GM12878 (cell line): ENCODE results near the gene LOXL3. TPM values are rescaled to one million over a fixed set of nuclear protein-coding genes. Genes with fewer than 3 reads are reported as not detected.
A peak's percentile ranks its signal among the peaks of the same experiment; 100 is the strongest.

Experiments used
- ATAC-seq: fragments of 200-7000 bp; cut with Tn5 transposase; 3 replicates; pipeline ENCODE4 v1.9.1; 2020; ENCODE audit warnings: mild to moderate bottlenecking, moderate library complexity
- BruUV-seq: library from RNA; stranded (reverse); fragments of 400-500 nt; replicated peaks from 2 replicates; lab custom pipeline; 2021; lab: Mats Ljungman, UMichigan
- CTCF ChIA-PET: fragments of 300-600 bp; sonication (Branson Sonifier 250); formaldehyde crosslinking; extraction: SDS; loops from one replicate; lab custom pipeline; 2021; ENCODE audit warnings: inconsistent platforms; lab: Yijun Ruan, JAX
- POLR2A ChIA-PET: fragments of 350-600 bp; formaldehyde crosslinking; extraction: SDS; loops from one replicate; lab custom pipeline; 2021; ENCODE audit warnings: inconsistent platforms; lab: Charles Lee
- RAD21 ChIA-PET: fragments of 300-600 bp; sonication (Branson Sonifier 250); formaldehyde crosslinking; loops from one replicate; lab custom pipeline; 2023; ENCODE audit warnings: antibody characterized with exemption; ENCODE audit not compliant: unreplicated experiment; lab: Charles Lee
- SMC1A ChIA-PET: fragments of 300-600 bp; sonication (Branson Sonifier 250); formaldehyde crosslinking; loops from one replicate; lab custom pipeline; 2023; ENCODE audit not compliant: unreplicated experiment, uncharacterized antibody; lab: Charles Lee
- DNase-seq: peaks from one replicate; pipeline ENCODE4 v3.0.0-alpha.2; 2011; ENCODE audit warnings: low read depth, low spot score
- FAIRE-seq: peaks from 3 replicates; lab custom pipeline; 2011; peaks lifted over from hg19 to GRCh38; lab: Jason Lieb, UNC
- H2AFZ ChIP-seq: 2 replicates; pipeline ENCODE4 v1.6.0; 2011; ENCODE audit warnings: low read depth, low read length, control low read depth; ENCODE audit not compliant: control insufficient read depth
- H3K27ac ChIP-seq: 2 replicates; pipeline ENCODE4 v1.5.1; 2011; ENCODE audit warnings: control low read depth; ENCODE audit not compliant: control insufficient read depth, insufficient read depth
- H3K27me3 ChIP-seq, 2 experiments: replicated peaks in 1 of 2; 2 replicates each; pipeline versions ENCODE4 v1.6.0 to v1.6.1; 2011; ENCODE audit warnings: low read length in 1 of 2; ENCODE audit not compliant: control insufficient read depth in 2 of 2, insufficient read depth in 2 of 2
- H3K36me3 ChIP-seq, 2 experiments: 2 replicates each; pipeline ENCODE4 v1.5.1; 2011; ENCODE audit warnings: low read length in 1 of 2; ENCODE audit not compliant: control insufficient read depth in 2 of 2, insufficient read depth in 2 of 2
- H3K4me1 ChIP-seq: 2 replicates; pipeline ENCODE4 v1.6.1; 2011; ENCODE audit warnings: mild to moderate bottlenecking, low read length, moderate library complexity, mixed read lengths; ENCODE audit not compliant: control insufficient read depth, insufficient read depth
- H3K4me2 ChIP-seq: 2 replicates; pipeline ENCODE4 v1.6.0; 2011; ENCODE audit warnings: control low read depth; ENCODE audit not compliant: control insufficient read depth, insufficient read depth
- H3K4me3 ChIP-seq: fragments of 200-600 bp; sonication (generic); 2 replicates; pipeline ENCODE4 v1.5.1; 2016
- H3K79me2 ChIP-seq: 2 replicates; pipeline ENCODE4 v1.6.0; 2011; ENCODE audit warnings: low read length; ENCODE audit not compliant: control insufficient read depth, insufficient read depth
- H3K9ac ChIP-seq: 2 replicates; pipeline ENCODE4 v1.8.0; 2011; ENCODE audit warnings: low read length, control low read depth, mixed read lengths; ENCODE audit not compliant: control insufficient read depth, insufficient read depth
- H3K9me3 ChIP-seq: replicated peaks from 3 replicates; pipeline ENCODE4 v1.5.1; 2011; ENCODE audit warnings: mild to moderate bottlenecking, low read length; ENCODE audit not compliant: control insufficient read depth, insufficient read depth
- H4K20me1 ChIP-seq: 2 replicates; pipeline ENCODE4 v1.6.0; 2011; ENCODE audit not compliant: control insufficient read depth, insufficient read depth
- ATF2 ChIP-seq: IDR thresholded peaks from 2 replicates; pipeline ENCODE4 v1.6.1; 2012; ENCODE audit warnings: low read length, inconsistent platforms
- ATF7 ChIP-seq: fragments of 450-650 bp; IDR thresholded peaks from 2 replicates; pipeline ENCODE4 v1.6.1; 2016; ENCODE audit warnings: low read depth, mild to moderate bottlenecking
- BMI1 ChIP-seq: fragments of 450-650 bp; IDR thresholded peaks from 2 replicates; pipeline ENCODE4 v1.6.1; 2016; ENCODE audit warnings: mild to moderate bottlenecking, moderate library complexity, borderline replicate concordance
- CBX3 ChIP-seq: fragments of 200-600 bp; sonication (generic); IDR thresholded peaks from 2 replicates; pipeline ENCODE4 v1.6.1; 2016; ENCODE audit warnings: low read depth, borderline replicate concordance
- EGR1 ChIP-seq, 2 experiments: IDR thresholded peaks; 1 replicate in 1 of 2; 2 replicates in 1 of 2; pipeline ENCODE4 v1.6.1; 2011 to 2012; ENCODE audit warnings: low read depth in 2 of 2, low read length in 2 of 2, borderline replicate concordance in 1 of 2, mild to moderate bottlenecking in 1 of 2, moderate library complexity in 1 of 2
- EZH2 ChIP-seq: IDR thresholded peaks from 2 replicates; pipeline ENCODE4 v1.6.1; 2012; ENCODE audit warnings: low read depth, mild to moderate bottlenecking, control low read depth, inconsistent platforms, low read length, borderline replicate concordance; ENCODE audit not compliant: control insufficient read depth
- JUNB ChIP-seq: IDR thresholded peaks from 2 replicates; pipeline ENCODE4 v1.6.1; 2016; ENCODE audit warnings: antibody characterized with exemption, mild to moderate bottlenecking
- MAX ChIP-seq: IDR thresholded peaks from 2 replicates; pipeline ENCODE4 v1.6.1; 2012; ENCODE audit warnings: low read depth, low read length, improper control_type of control experiment
- MTA2 ChIP-seq: fragments of 450-650 bp; IDR thresholded peaks from 2 replicates; pipeline ENCODE4 v1.6.1; 2016; ENCODE audit warnings: low read depth, mild to moderate bottlenecking, moderate library complexity
- NR2F1 ChIP-seq: fragments of 450-650 bp; conservative IDR thresholded peaks from 2 replicates; pipeline ENCODE4 v1.6.1; 2017; ENCODE audit warnings: mild to moderate bottlenecking
- POLR2A ChIP-seq: IDR thresholded peaks from 2 replicates; pipeline ENCODE4 v1.6.1; 2011; ENCODE audit warnings: low read depth, mild to moderate bottlenecking, low read length
- POLR2AphosphoS5 ChIP-seq: IDR thresholded peaks from 2 replicates; pipeline ENCODE4 v1.6.1; 2011; ENCODE audit warnings: mild to moderate bottlenecking, low read length, inconsistent platforms
- RAD51 ChIP-seq: fragments of 450-650 bp; IDR thresholded peaks from 2 replicates; pipeline ENCODE4 v1.6.1; 2016; ENCODE audit warnings: moderate library complexity, mild to moderate bottlenecking, inconsistent platforms
- SIN3A ChIP-seq: IDR thresholded peaks from 2 replicates; pipeline ENCODE4 v1.6.1; 2012; ENCODE audit warnings: low read depth, low read length, improper control_type of control experiment
- SMARCA5 ChIP-seq: fragments of 450-650 bp; IDR thresholded peaks from 2 replicates; pipeline ENCODE4 v1.6.1; 2017; ENCODE audit warnings: mild to moderate bottlenecking
- SP1 ChIP-seq: IDR thresholded peaks from one replicate; pipeline ENCODE4 v1.6.1; 2011; ENCODE audit warnings: low read depth, low read length
- TCF12 ChIP-seq: IDR thresholded peaks from 2 replicates; pipeline ENCODE4 v1.6.1; 2011; ENCODE audit warnings: low read depth, mild to moderate bottlenecking, low read length
- YBX1 ChIP-seq: fragments of 450-650 bp; IDR thresholded peaks from 2 replicates; pipeline ENCODE4 v1.6.1; 2016; ENCODE audit warnings: antibody characterized with exemption
- ZBTB11 ChIP-seq: fragments of 450-650 bp; formaldehyde crosslinking; IDR thresholded peaks from 2 replicates; pipeline ENCODE4 v1.5.0; 2022; ENCODE audit warnings: mild to moderate bottlenecking, missing genetic modification characterization
- WGBS: methylation state at CpG from one replicate; pipeline ENCODE4 v1.1.6; 2016; ENCODE audit warnings: low lambda C conversion rate; ENCODE audit not compliant: insufficient replicate concordance, insufficient coverage; ENCODE audit errors: missing lambda C conversion rate; 5-methylcytosine and 5-hydroxymethylcytosine counted together
- in situ Hi-C: fragments of 300-500 bp; cut with MboI; formaldehyde crosslinking; loops from 9 replicates; pipeline ENCODE4 v1.14.3; 2018; ENCODE audit warnings: mixed read lengths
- intact Hi-C: fragments of 100-400 bp; cut with micrococcal nuclease; formaldehyde crosslinking; loops from one replicate; pipeline ENCODE4 v1.14.2; 2022; ENCODE audit not compliant: unreplicated experiment
- polyA plus RNA-seq, 11 experiments: library from polyadenylated mRNA; depleted of rRNA in 4 of 11; unstranded in 6 of 11; stranded (reverse) in 5 of 11; fragments of >200 nt; fragmentation: Nextera tagmentation in 4 of 11; fragmentation: Illumina TruSeq in 1 of 11; extraction: Ambion mirVana in 4 of 11; extraction: Trizol in 1 of 11; gene quantifications; 1 replicate in 1 of 11; 2 replicates in 10 of 11; pipeline versions ENCODE4 v1.2.1 to v1.2.3, GENCODE V29; 2011 to 2016; ENCODE audit warnings: inconsistent platforms in 2 of 11, missing spikeins in 2 of 11, low read depth in 1 of 11
- total RNA-seq, 4 experiments: library from RNA; depleted of rRNA in 3 of 4; stranded (reverse); fragments of >200 nt in 3 of 4; fragmentation: Illumina TruSeq in 1 of 4; extraction: Trizol in 1 of 4; gene quantifications; 2 replicates each; pipeline versions ENCODE4 v1.2.1 to v1.2.3, GENCODE V29; 2013 to 2021

The LOXL3 gene
- total and polyA plus RNA-seq, 10 of the 15 experiments (the other 5 are each of a cell fraction or from before 2014, with no cell fraction given) = 6.2 to 40.9 (median 23.3) TPM

GRCh38 chr2:74530239-74531187, 23.2 kb downstream of the LOXL3 start:
- RAD21 ChIA-PET = interaction anchor here (0.7 to 7.5 kb wide), 22 partner anchors 9 to 195 kb away, joined by 3 to 158 read pairs (median 6); partner anchors contain the start of genes C2orf81, CCDC142, LOXL3 and PCGF1
- H3K36me3 ChIP-seq = peaks cover 17 to 43% of the 10 kb centered on the region in 2 experiments
- peak overlapping the region; percentile 96 for H3K27ac ChIP-seq
- no peaks in the 10 kb centered on the region for H3K27me3 ChIP-seq
- H4K20me1 ChIP-seq = no peaks in the 10 kb centered on the region
- SMC1A ChIA-PET = interaction anchor here (0.6 to 9.9 kb wide), 24 partner anchors 9 to 605 kb away, joined by 3 to 208 read pairs (median 10); partner anchors contain the start of genes CCDC142, INO80B, PCGF1 and TTC31
- peak; percentile 83 for FAIRE-seq
- CTCF ChIA-PET = interaction anchor here (0.7 to 10.4 kb wide), 20 partner anchors 16 to 280 kb away, joined by 3 to 226 read pairs (median 6); partner anchors contain the start of genes CCDC142, PCGF1, TTC31 and WBP1
- ATAC-seq = peak; percentile 60
- DNase-seq = peak; percentile 74
- H3K79me2 ChIP-seq = peaks cover 50% of the 10 kb centered on the region
- H3K4me3 ChIP-seq = peak overlapping the region; percentile 94
- POLR2A ChIA-PET = interaction anchor here (0.6 to 5.4 kb wide), 25 partner anchors 8 to 352 kb away, joined by 3 to 66 read pairs (median 4); partner anchors contain the start of genes CCDC142, INO80B, MOB1A and PCGF1
- H3K4me2 ChIP-seq = peak overlapping the region; percentile 95
- under 1% methylated on average over 50 of the region's 54 CpGs for WGBS
- peak overlapping the region; percentile 92 for H3K9ac ChIP-seq
- in situ Hi-C loops = no loop called here
- intact Hi-C loops = loop anchor here (1.0 kb wide), 1 partner anchor 24 kb away; the partner anchor contains the start of gene DOK1
- peak overlapping the region; percentile 80 for H2AFZ ChIP-seq
- no TSS peak for BruUV-seq
- H3K4me1 ChIP-seq = peaks cover 33% of the 10 kb centered on the region
- no peaks in the 10 kb centered on the region for H3K9me3 ChIP-seq
- TF ChIP-seq EZH2 (no peak), POLR2A (peak; percentile 85), MTA2 (no peak), NR2F1 (peak; percentile 63), MAX (peak; percentile 64; the same call in 1 of the 2 replicates), BMI1 (peak; percentile 53; the same call in 1 of the 2 replicates), TCF12 (peak; percentile 80; the same call in 1 of the 2 replicates), POLR2AphosphoS5 (peak; percentile 84), RAD51 (0 out of 2 replicates have a peak, but pooled peaks have one; percentile 14), EGR1 (IDR thresholded peaks at IDR 0.05; ENCODE audit: borderline replicate concordance in 1 of 2, low read depth in 2 of 2, low read length in 2 of 2) (no peak), SP1 (peak; percentile 7), YBX1 (no peak), SMARCA5 (0 out of 2 replicates have a peak, but pooled peaks have one; percentile 47), ATF2 (no peak), SIN3A (peak; percentile 93), JUNB (peak; percentile 30; the same call in 1 of the 2 replicates), CBX3 (no peak), ZBTB11 (CRISPR knock-in tag) (no peak), ATF7 (0 out of 2 replicates have a peak, but pooled peaks have one; percentile 50)
